HepG2 (cell line): ENCODE data around the gene GADL1. TPM values are rescaled to one million over a fixed set of nuclear protein-coding genes. Genes with fewer than 3 reads are reported as not detected.

Experiments used
- ATAC-seq: fragments of 200-7000 bp; cut with Tn5 transposase; 3 replicates; pipeline ENCODE4 v1.9.1; 2020; ENCODE audit warnings: mild to moderate bottlenecking, moderate library complexity
- BruUV-seq: library from RNA; stranded (reverse); fragments of 400-500 nt; replicated peaks from 2 replicates; lab custom pipeline; 2021; lab: Mats Ljungman, UMichigan
- CTCF ChIA-PET: fragments of 300-600 bp; formaldehyde crosslinking; extraction: SDS; loops from one replicate; lab custom pipeline; 2021; ENCODE audit warnings: low total read pairs, inconsistent platforms, low intra/inter-chr PET ratio; lab: Yijun Ruan, JAX
- POLR2A ChIA-PET: fragments of 350-600 bp; sonication (Branson Sonifier 250); formaldehyde crosslinking; loops from one replicate; lab custom pipeline; 2020; ENCODE audit warnings: antibody characterized with exemption, inconsistent platforms; lab: Yijun Ruan, JAX
- DNase-seq: peaks from one replicate; pipeline ENCODE4 v3.0.0-alpha.2; 2015; ENCODE audit warnings: low spot score
- FAIRE-seq: peaks from 3 replicates; lab custom pipeline; 2011; peaks lifted over from hg19 to GRCh38; lab: Jason Lieb, UNC
- H2AFZ ChIP-seq: one replicate; pipeline ENCODE4 v1.6.1; 2011; ENCODE audit warnings: low read length, inconsistent platforms
- H3K27ac ChIP-seq: fragments of 300-600 bp; 3 replicates; pipeline ENCODE4 v1.8.0; 2011; ENCODE audit warnings: mixed run types, mild to moderate bottlenecking, mixed read lengths, low read length, inconsistent platforms; ENCODE audit not compliant: insufficient read depth; ENCODE audit errors: extremely low read length
- H3K27me3 ChIP-seq, 2 experiments: fragments of 200-600 bp in 1 of 2; 2 replicates in 1 of 2; 3 replicates in 1 of 2; pipeline versions ENCODE4 v1.6.0 to v1.8.0; 2011; ENCODE audit warnings: low read length in 2 of 2, mild to moderate bottlenecking in 2 of 2, moderate library complexity in 2 of 2, inconsistent platforms in 1 of 2; ENCODE audit not compliant: insufficient read depth in 2 of 2, control insufficient read depth in 1 of 2
- H3K36me3 ChIP-seq, 2 experiments: fragments of 200-600 bp in 1 of 2; replicated peaks in 1 of 2; 2 replicates in 1 of 2; 3 replicates in 1 of 2; pipeline versions ENCODE4 v1.5.1 to v1.8.0; 2011; ENCODE audit warnings: low read length in 2 of 2, inconsistent platforms in 1 of 2; ENCODE audit not compliant: insufficient read depth in 2 of 2, control insufficient read depth in 1 of 2
- H3K4me1 ChIP-seq: 2 replicates; pipeline ENCODE4 v1.5.1; 2012; ENCODE audit warnings: low read length, inconsistent platforms; ENCODE audit not compliant: insufficient read depth
- H3K4me2 ChIP-seq: 2 replicates; pipeline ENCODE4 v1.6.0; 2011; ENCODE audit warnings: low read depth, low read length, inconsistent platforms
- H3K4me3 ChIP-seq, 3 experiments: fragments of 200-600 bp in 1 of 3; sonication (generic), shearing (Covaris generic) in 1 of 3; replicated peaks in 1 of 3; 2 replicates each; pipeline ENCODE4 v1.5.1; 2011 to 2016; ENCODE audit warnings: low read length in 3 of 3, inconsistent platforms in 2 of 3, low read depth in 2 of 3, mild to moderate bottlenecking in 2 of 3, control low read depth in 1 of 3, mixed read lengths in 1 of 3; ENCODE audit not compliant: insufficient read depth in 1 of 3
- H3K79me2 ChIP-seq: one replicate; pipeline ENCODE4 v1.6.1; 2011; ENCODE audit warnings: low read length, inconsistent platforms; ENCODE audit not compliant: insufficient read depth
- H3K9ac ChIP-seq: 2 replicates; pipeline ENCODE4 v1.6.0; 2011; ENCODE audit warnings: mild to moderate bottlenecking, low read depth, low read length, inconsistent platforms; ENCODE audit not compliant: insufficient read depth
- H3K9me3 ChIP-seq: 2 replicates; pipeline ENCODE4 v1.5.1; 2012; ENCODE audit warnings: mild to moderate bottlenecking, low read length
- H4K20me1 ChIP-seq: 2 replicates; pipeline ENCODE4 v1.6.0; 2011; ENCODE audit warnings: inconsistent platforms, mild to moderate bottlenecking, low read length, moderate library complexity; ENCODE audit not compliant: insufficient read depth
- KDM2A ChIP-seq: sonication (generic); formaldehyde crosslinking; IDR thresholded peaks from 2 replicates; pipeline ENCODE4 v1.4.0; 2020; ENCODE audit warnings: low read depth, missing genetic modification reagents, borderline replicate concordance
- NCOA5 ChIP-seq: sonication (generic); formaldehyde crosslinking; IDR thresholded peaks from 2 replicates; pipeline ENCODE4 v1.4.0; 2020; ENCODE audit warnings: missing genetic modification reagents
- ONECUT2 ChIP-seq: sonication (generic); formaldehyde crosslinking; IDR thresholded peaks from 2 replicates; pipeline ENCODE4 v1.4.0; 2020; ENCODE audit warnings: missing genetic modification reagents
- TSC22D2 ChIP-seq: sonication (generic); formaldehyde crosslinking; IDR thresholded peaks from 2 replicates; pipeline ENCODE4 v1.5.1; 2020; ENCODE audit warnings: missing genetic modification reagents, mild to moderate bottlenecking, borderline replicate concordance
- ZBTB20 ChIP-seq: sonication (generic); formaldehyde crosslinking; IDR thresholded peaks from 2 replicates; pipeline ENCODE4 v1.8.1; 2023; ENCODE audit warnings: missing genetic modification reagents, low read depth, mild to moderate bottlenecking, borderline replicate concordance
- ZFP37 ChIP-seq: sonication (generic); formaldehyde crosslinking; IDR thresholded peaks from 2 replicates; pipeline ENCODE4 v1.4.0; 2020; ENCODE audit warnings: missing genetic modification reagents, borderline replicate concordance
- ZNF101 ChIP-seq: sonication (generic); formaldehyde crosslinking; IDR thresholded peaks from 2 replicates; pipeline ENCODE4 v1.4.0; 2020; ENCODE audit warnings: mild to moderate bottlenecking, low read depth, missing genetic modification reagents, borderline replicate concordance
- ZNF431 ChIP-seq: sonication (generic); formaldehyde crosslinking; IDR thresholded peaks from 2 replicates; pipeline ENCODE4 v1.9.0; 2022; ENCODE audit warnings: missing genetic modification reagents, low read depth, mild to moderate bottlenecking, borderline replicate concordance
- ZNF7 ChIP-seq: IDR thresholded peaks from 2 replicates; pipeline ENCODE4 v1.6.1; 2016; ENCODE audit warnings: missing biosample characterization, missing genetic modification reagents
- ZNF703 ChIP-seq: sonication (generic); formaldehyde crosslinking; IDR thresholded peaks from 2 replicates; pipeline ENCODE4 v1.5.1; 2020; ENCODE audit warnings: missing genetic modification reagents, mild to moderate bottlenecking, moderate library complexity, borderline replicate concordance
- ZNF713 ChIP-seq: sonication (generic); formaldehyde crosslinking; IDR thresholded peaks from 2 replicates; pipeline ENCODE4 v1.4.0; 2020; ENCODE audit warnings: mild to moderate bottlenecking, missing genetic modification reagents
- ZNF878 ChIP-seq: sonication (generic); formaldehyde crosslinking; IDR thresholded peaks from 2 replicates; pipeline ENCODE4 v1.8.1; 2023; ENCODE audit warnings: mild to moderate bottlenecking, missing genetic modification reagents, moderate library complexity
- in situ Hi-C: cut with HindIII; loops from 2 replicates; pipeline ENCODE4 v1.10.0; 2017; ENCODE audit warnings: low pct_unique_long_range_greater_than_20kb; ENCODE audit not compliant: extremely low pct_ligation_motif_present
- intact Hi-C: fragments of 100-400 bp; cut with micrococcal nuclease; formaldehyde crosslinking; loops from one replicate; pipeline ENCODE4 v1.10.0; 2022; ENCODE audit not compliant: unreplicated experiment
- polyA plus RNA-seq, 8 experiments: library from polyadenylated mRNA; depleted of rRNA in 3 of 8; stranded (reverse) in 7 of 8; unstranded in 1 of 8; fragments of >200 nt; fragmentation: Illumina TruSeq in 4 of 8; extraction: Trizol in 4 of 8; gene quantifications; 2 replicates each; pipeline versions ENCODE4 v1.2.1 to v1.2.3, GENCODE V29; 2011 to 2016; ENCODE audit warnings: low read depth in 4 of 8, missing spikeins in 1 of 8, mixed read lengths in 1 of 8; ENCODE audit not compliant: insufficient read depth in 1 of 8
- total RNA-seq, 5 experiments: library from RNA; depleted of rRNA; stranded (reverse); fragments of >200 nt; fragmentation: Illumina TruSeq; extraction: Trizol; gene quantifications; 2 replicates each; pipeline ENCODE4 v1.2.3, GENCODE V29; 2016; ENCODE audit warnings: low read depth in 1 of 5
- TF ChIP-seq, protein P1 (sequence below): sonication (generic); formaldehyde crosslinking; IDR thresholded peaks from 2 replicates; pipeline ENCODE4 v1.5.0; 2020; ENCODE audit warnings: mild to moderate bottlenecking, missing genetic modification reagents
- TF ChIP-seq, protein P2 (sequence below): sonication (generic); formaldehyde crosslinking; IDR thresholded peaks from 2 replicates; pipeline ENCODE4 v1.4.0; 2020; ENCODE audit warnings: missing genetic modification reagents

GADL1 gene
- total and polyA plus RNA-seq, 2 of the 13 experiments (the other 11 are each of a cell fraction or from before 2014, with no cell fraction given), result not detected

DNA sequence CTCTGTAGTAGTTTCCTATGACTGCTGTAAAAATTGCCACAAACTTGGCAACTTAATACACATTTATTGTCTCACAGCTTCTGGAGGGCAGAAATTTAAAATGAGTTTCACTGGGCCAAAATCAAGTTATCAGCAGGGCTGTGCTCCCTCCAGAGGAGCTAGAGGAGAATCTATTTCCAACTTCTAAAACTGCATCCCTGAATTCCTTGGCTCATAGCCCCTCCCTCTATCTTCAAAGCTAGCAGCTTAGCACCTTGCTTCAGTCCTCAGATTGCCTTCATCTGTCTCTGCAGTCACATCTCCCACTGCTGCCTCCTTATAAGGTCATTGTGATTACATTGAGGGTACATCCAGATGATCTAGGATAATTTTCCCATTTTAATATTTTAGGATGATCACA, 17.8 kb upstream of the GADL1 start:
- H4K20me1 ChIP-seq, result no peaks in the 10 kb centered on the region
- FAIRE-seq (no peak), ATAC-seq (no peak)
- H3K9me3 ChIP-seq, result no peaks in the 10 kb centered on the region
- intact Hi-C loops, result no loop called here
- H2AFZ ChIP-seq, result no peak overlapping the region
- POLR2A ChIA-PET, result no interaction called here
- no peaks in the 10 kb centered on the region for H3K79me2 ChIP-seq
- no peaks in the 10 kb centered on the region for H3K36me3 ChIP-seq
- H3K27me3 ChIP-seq, result 0 out of 5 replicates have a peak, but pooled peaks cover 0 to under 1% of the 10 kb centered on the region in 2 experiments
- TF ChIP-seq, protein P1, sequence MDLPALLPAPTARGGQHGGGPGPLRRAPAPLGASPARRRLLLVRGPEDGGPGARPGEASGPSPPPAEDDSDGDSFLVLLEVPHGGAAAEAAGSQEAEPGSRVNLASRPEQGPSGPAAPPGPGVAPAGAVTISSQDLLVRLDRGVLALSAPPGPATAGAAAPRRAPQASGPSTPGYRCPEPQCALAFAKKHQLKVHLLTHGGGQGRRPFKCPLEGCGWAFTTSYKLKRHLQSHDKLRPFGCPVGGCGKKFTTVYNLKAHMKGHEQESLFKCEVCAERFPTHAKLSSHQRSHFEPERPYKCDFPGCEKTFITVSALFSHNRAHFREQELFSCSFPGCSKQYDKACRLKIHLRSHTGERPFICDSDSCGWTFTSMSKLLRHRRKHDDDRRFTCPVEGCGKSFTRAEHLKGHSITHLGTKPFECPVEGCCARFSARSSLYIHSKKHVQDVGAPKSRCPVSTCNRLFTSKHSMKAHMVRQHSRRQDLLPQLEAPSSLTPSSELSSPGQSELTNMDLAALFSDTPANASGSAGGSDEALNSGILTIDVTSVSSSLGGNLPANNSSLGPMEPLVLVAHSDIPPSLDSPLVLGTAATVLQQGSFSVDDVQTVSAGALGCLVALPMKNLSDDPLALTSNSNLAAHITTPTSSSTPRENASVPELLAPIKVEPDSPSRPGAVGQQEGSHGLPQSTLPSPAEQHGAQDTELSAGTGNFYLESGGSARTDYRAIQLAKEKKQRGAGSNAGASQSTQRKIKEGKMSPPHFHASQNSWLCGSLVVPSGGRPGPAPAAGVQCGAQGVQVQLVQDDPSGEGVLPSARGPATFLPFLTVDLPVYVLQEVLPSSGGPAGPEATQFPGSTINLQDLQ (CRISPR knock-in tag), result no peak
- TF ChIP-seq, protein P2, sequence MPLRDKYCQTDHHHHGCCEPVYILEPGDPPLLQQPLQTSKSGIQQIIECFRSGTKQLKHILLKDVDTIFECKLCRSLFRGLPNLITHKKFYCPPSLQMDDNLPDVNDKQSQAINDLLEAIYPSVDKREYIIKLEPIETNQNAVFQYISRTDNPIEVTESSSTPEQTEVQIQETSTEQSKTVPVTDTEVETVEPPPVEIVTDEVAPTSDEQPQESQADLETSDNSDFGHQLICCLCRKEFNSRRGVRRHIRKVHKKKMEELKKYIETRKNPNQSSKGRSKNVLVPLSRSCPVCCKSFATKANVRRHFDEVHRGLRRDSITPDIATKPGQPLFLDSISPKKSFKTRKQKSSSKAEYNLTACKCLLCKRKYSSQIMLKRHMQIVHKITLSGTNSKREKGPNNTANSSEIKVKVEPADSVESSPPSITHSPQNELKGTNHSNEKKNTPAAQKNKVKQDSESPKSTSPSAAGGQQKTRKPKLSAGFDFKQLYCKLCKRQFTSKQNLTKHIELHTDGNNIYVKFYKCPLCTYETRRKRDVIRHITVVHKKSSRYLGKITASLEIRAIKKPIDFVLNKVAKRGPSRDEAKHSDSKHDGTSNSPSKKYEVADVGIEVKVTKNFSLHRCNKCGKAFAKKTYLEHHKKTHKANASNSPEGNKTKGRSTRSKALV (CRISPR knock-in tag), result no peak
- TF ChIP-seq TSC22D2 (CRISPR knock-in tag) (no peak), ZNF7 (CRISPR knock-in tag) (no peak), NCOA5 (CRISPR knock-in tag) (no peak), ZFP37 (CRISPR knock-in tag) (no peak), ZNF431 (CRISPR knock-in tag) (no peak), KDM2A (CRISPR knock-in tag) (no peak), ZNF878 (CRISPR knock-in tag) (no peak), ONECUT2 (no peak), ZNF101 (CRISPR knock-in tag) (no peak), ZNF703 (CRISPR knock-in tag) (no peak), ZBTB20 (CRISPR knock-in tag) (no peak), ZNF713 (CRISPR knock-in tag) (no peak)
- TF ChIP-seq, all 625 proteins: peak for 0
- no peak overlapping the region for H3K27ac ChIP-seq
- no TSS peak for BruUV-seq
- in situ Hi-C loops, result no loop called here
- no peak overlapping the region for H3K9ac ChIP-seq
- no peaks in the 10 kb centered on the region for H3K4me1 ChIP-seq
- H3K4me2 ChIP-seq, result no peak overlapping the region
- no peak overlapping the region for H3K4me3 ChIP-seq
- CTCF ChIA-PET, result no interaction called here
- no peak for DNase-seq
